Measurements from ENCODE around the gene GRIA2. TPM values are rescaled to one million over a fixed set of nuclear protein-coding genes. Genes with fewer than 3 reads are reported as not detected.

GRIA2 gene
- polyA plus RNA-seq, 1 of the 3 experiments (the other 2 are of a cell fraction): 0.16 TPM

GRCh38 chr4:157327666-157328065 lies 107.1 kb downstream of the GRIA2 start:
- WGBS (ENCODE audit: low lambda C conversion rate): 72% methylated on average over 2 of the region's 2 CpGs
- POLR2A ChIA-PET: no interaction called here
- H2AFZ ChIP-seq (ENCODE audit: low read depth): no peak overlapping the region

More at GRCh38 chr4:157327666-157328065, 107.1 kb downstream of the GRIA2 start:
- Histone ChIP-seq H3K36me3 (replicated peaks in 1 of 2; ENCODE audit: control insufficient read depth in 1 of 2, insufficient read depth in 2 of 2, low read length in 1 of 2) (no peaks in the 10 kb centered on the region), H3K4me3 (ENCODE audit: low read depth in 2 of 2, low read length in 1 of 2) (no peak overlapping the region), H4K20me1 (ENCODE audit: insufficient read depth) (no peaks in the 10 kb centered on the region), H3K9me2 (no peaks in the 10 kb centered on the region), H3K4me2 (no peak overlapping the region), H3K9me3 (no peaks in the 10 kb centered on the region), H3K27me3 (ENCODE audit: insufficient read depth) (no peaks in the 10 kb centered on the region), H3K4me1 (ENCODE audit: control insufficient read depth in 1 of 2, insufficient read depth in 2 of 2, low read depth in 1 of 2, low read length in 1 of 2) (no peaks in the 10 kb centered on the region), H3K9ac (no peak overlapping the region), H3F3A (replicated peaks; ENCODE audit: insufficient read depth) (no peaks in the 10 kb centered on the region), H3K27ac (ENCODE audit: low read depth in 2 of 2, low read length in 1 of 2) (no peak overlapping the region), H3K79me2 (ENCODE audit: insufficient read depth) (no peaks in the 10 kb centered on the region)
- TF ChIP-seq USF2 (IDR thresholded peaks at IDR 0.05; ENCODE audit: borderline replicate concordance, low read depth, low read length): no peak
- no peak for TF ChIP-seq FOXJ3 (CRISPR knock-in tag; IDR thresholded peaks at IDR 0.05)
- no peak for TF ChIP-seq GATA2 (CRISPR knock-in tag; IDR thresholded peaks at IDR 0.05)
- TF ChIP-seq ZBTB33 (IDR thresholded peaks at IDR 0.05; ENCODE audit: borderline replicate concordance, low read depth): no peak
- TF ChIP-seq YY1 (IDR thresholded peaks at IDR 0.05; ENCODE audit: low read depth): no peak
- no peak for TF ChIP-seq EZH2phosphoT487 (IDR thresholded peaks at IDR 0.05; ENCODE audit: borderline replicate concordance, low read depth)
- TF ChIP-seq MAX (IDR thresholded peaks at IDR 0.05; ENCODE audit: low read depth): no peak
- TF ChIP-seq CHD2 (IDR thresholded peaks at IDR 0.05; ENCODE audit: low read length, partially characterized antibody): no peak
- TF ChIP-seq CTCF (IDR thresholded peaks at IDR 0.05): no peak
- TF ChIP-seq SMC3 (IDR thresholded peaks at IDR 0.05; ENCODE audit: low read depth, low read length): no peak
- no peak for TF ChIP-seq PBX3 (IDR thresholded peaks at IDR 0.05)
- TF ChIP-seq NFIC (IDR thresholded peaks at IDR 0.05; ENCODE audit: borderline replicate concordance): no peak
- no peak for TF ChIP-seq RCOR1 (IDR thresholded peaks at IDR 0.05; ENCODE audit: low read length)
- TF ChIP-seq RFX5 (IDR thresholded peaks at IDR 0.05; ENCODE audit: low read length): no peak
- TF ChIP-seq RAD21 (IDR thresholded peaks at IDR 0.05; ENCODE audit: low read length): no peak
- TF ChIP-seq RXRA (IDR thresholded peaks at IDR 0.05; ENCODE audit: borderline replicate concordance, low read depth): no peak
- no peak for TF ChIP-seq EP300 (IDR thresholded peaks at IDR 0.05; ENCODE audit: borderline replicate concordance in 1 of 2, low read depth in 1 of 2, low read length in 1 of 2)
- TF ChIP-seq SIN3A (IDR thresholded peaks at IDR 0.05; ENCODE audit: borderline replicate concordance, low read depth, low read length): no peak
- no peak for TF ChIP-seq ELF1 (IDR thresholded peaks at IDR 0.05)
- no peak for DNase-seq
- CTCF ChIA-PET: no interaction called here
